ENCODE data around the gene CDC42BPB.

Gene CDC42BPB

GRCh38 chr14:103019826-103020225 is 37.5 kb downstream of the CDC42BPB start:
- no peak for DNase-seq (ENCODE audit: low spot score in 2 of 2)
- Histone ChIP-seq H3K36me3 (replicated peaks) (no peaks in the 10 kb centered on the region; the same call in 1 of the 2 replicates), H3K4me3 (no peak overlapping the region)

GRCh38 chr14:103019236-103019635 is 38.1 kb downstream of the CDC42BPB start:
- no peaks in the 10 kb centered on the region; the same call in 1 of the 2 replicates for H3K36me3 ChIP-seq (replicated peaks)
- in situ Hi-C loops (cut with MboI; ENCODE audit: low sequenced_read_pairs), result no loop called here

More at GRCh38 chr14:103019826-103020225, 37.5 kb downstream of the CDC42BPB start:
- H3K9me3 ChIP-seq, result no peaks in the 10 kb centered on the region
- in situ Hi-C loops (cut with MboI; ENCODE audit: low sequenced_read_pairs), result no loop called here
- H3K27me3 ChIP-seq (ENCODE audit: low read depth), result no peaks in the 10 kb centered on the region
- H3K4me1 ChIP-seq, result peaks cover 36% of the 10 kb centered on the region

DNA sequence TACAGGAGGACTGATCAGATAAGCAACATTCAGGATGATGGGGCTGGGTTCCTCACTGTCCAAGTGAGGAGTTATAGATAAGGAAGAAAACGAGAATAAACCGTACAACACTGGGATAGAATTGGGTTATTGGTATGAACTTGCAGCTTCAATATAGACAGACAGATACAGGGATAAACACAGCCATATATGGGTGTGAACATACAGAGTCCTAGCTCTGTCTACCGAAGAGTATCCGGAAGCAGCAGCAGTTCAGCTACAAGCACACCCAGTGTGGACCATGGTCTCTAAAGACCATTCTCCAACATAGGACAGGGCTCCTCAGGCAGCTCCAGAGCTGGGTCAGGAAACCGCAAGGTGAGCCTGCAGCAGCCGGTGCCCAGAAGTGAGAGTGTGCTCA is 40.8 kb downstream of the CDC42BPB start:
- Histone ChIP-seq H3K27me3 (ENCODE audit: low read depth) (no peaks in the 10 kb centered on the region), H3K9me3 (no peaks in the 10 kb centered on the region), H3K36me3 (replicated peaks) (no peaks in the 10 kb centered on the region; the same call in 1 of the 2 replicates), H3K4me3 (no peak overlapping the region), H3K4me1 (peaks cover 18% of the 10 kb centered on the region)
- no peak for DNase-seq (ENCODE audit: low spot score in 2 of 2)
- in situ Hi-C loops (cut with MboI; ENCODE audit: low sequenced_read_pairs), result no loop called here

More at GRCh38 chr14:103019236-103019635, 38.1 kb downstream of the CDC42BPB start:
- no peak overlapping the region for H3K4me3 ChIP-seq
- H3K27me3 ChIP-seq (ENCODE audit: low read depth), result no peaks in the 10 kb centered on the region
- DNase-seq (ENCODE audit: low spot score in 2 of 2), result no peak
- H3K9me3 ChIP-seq, result no peaks in the 10 kb centered on the region
- peaks cover 36% of the 10 kb centered on the region for H3K4me1 ChIP-seq

GRCh38 chr14:103016071-103016470 is 41.3 kb downstream of the CDC42BPB start:
- Histone ChIP-seq H3K36me3 (replicated peaks) (no peaks in the 10 kb centered on the region; the same call in 1 of the 2 replicates), H3K27me3 (ENCODE audit: low read depth) (no peaks in the 10 kb centered on the region), H3K4me3 (no peak overlapping the region), H3K4me1 (peaks cover 18% of the 10 kb centered on the region), H3K9me3 (no peaks in the 10 kb centered on the region)
- no peak for DNase-seq (ENCODE audit: low spot score in 2 of 2)
- in situ Hi-C loops (cut with MboI; ENCODE audit: low sequenced_read_pairs), result no loop called here

DNA sequence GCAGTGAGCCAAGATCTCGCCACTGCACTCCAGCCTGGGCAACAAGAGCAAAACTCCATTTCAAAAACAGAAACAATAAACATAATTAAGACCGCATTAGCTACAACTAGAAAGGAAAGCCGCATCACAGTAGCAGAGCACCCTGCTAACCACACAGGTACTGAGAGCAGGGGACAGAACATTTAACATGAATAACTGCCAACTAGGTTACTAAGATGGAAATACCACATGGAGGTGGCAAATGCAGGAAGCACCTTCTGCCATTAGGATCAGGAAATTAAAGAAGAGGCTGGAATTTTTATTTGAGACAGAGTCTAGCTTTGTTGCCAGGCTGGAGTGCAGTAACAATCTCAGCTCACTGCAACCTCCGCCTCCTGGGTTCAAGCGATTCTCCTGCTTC is 41.9 kb downstream of the CDC42BPB start:
- in situ Hi-C loops (cut with MboI; ENCODE audit: low sequenced_read_pairs), result no loop called here
- Histone ChIP-seq H3K4me1 (peaks cover 18% of the 10 kb centered on the region), H3K4me3 (no peak overlapping the region), H3K27me3 (ENCODE audit: low read depth) (no peaks in the 10 kb centered on the region), H3K9me3 (no peaks in the 10 kb centered on the region), H3K36me3 (replicated peaks) (no peaks in the 10 kb centered on the region; the same call in 1 of the 2 replicates)
- no peak for DNase-seq (ENCODE audit: low spot score in 2 of 2)

DNA sequence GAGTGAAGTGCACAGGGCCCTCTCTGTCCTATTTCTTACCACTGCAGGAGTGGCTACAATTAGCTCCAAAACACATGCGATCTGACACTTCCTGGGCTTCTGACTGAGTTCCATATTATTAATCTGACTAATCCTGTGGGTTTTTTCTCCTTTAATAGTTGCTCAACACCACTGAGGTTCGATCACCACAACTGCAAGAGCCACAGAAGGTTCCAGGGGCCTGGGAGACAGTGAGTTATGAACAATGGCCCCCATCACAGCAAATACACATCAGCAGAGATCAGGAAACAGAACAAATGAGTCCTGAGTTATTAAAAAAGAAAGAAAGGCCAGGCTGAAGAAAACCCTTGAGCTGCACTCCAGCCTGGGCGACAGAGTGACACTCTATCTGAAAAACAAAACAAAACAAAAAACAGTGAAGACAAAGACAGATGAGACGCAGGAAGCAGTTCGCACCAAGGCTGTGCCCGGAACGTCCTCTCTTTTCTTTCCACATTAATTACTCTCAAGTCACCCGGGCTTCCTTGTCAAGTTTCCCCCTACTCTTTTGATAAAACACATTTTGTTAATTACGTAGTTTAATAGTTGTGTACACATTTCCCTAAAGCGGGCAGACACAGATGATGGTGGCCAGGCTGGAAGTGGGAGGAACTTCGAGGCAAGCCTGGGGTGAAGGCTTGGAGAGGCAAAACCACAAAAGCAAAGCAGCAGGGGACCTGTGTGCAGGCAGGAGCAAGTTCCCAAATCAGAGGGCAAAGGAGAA is 42.7 kb downstream of the CDC42BPB start:
- H3K4me3 ChIP-seq, result no peak overlapping the region
- no peaks in the 10 kb centered on the region for H3K9me3 ChIP-seq
- in situ Hi-C loops (cut with MboI; ENCODE audit: low sequenced_read_pairs), result no loop called here
- no peaks in the 10 kb centered on the region for H3K36me3 ChIP-seq (replicated peaks)
- H3K4me1 ChIP-seq, result peaks cover 18% of the 10 kb centered on the region
- no peaks in the 10 kb centered on the region for H3K27me3 ChIP-seq (ENCODE audit: low read depth)
- DNase-seq (ENCODE audit: low spot score in 2 of 2), result peak in 1 of 2 experiments; percentile 62

DNA sequence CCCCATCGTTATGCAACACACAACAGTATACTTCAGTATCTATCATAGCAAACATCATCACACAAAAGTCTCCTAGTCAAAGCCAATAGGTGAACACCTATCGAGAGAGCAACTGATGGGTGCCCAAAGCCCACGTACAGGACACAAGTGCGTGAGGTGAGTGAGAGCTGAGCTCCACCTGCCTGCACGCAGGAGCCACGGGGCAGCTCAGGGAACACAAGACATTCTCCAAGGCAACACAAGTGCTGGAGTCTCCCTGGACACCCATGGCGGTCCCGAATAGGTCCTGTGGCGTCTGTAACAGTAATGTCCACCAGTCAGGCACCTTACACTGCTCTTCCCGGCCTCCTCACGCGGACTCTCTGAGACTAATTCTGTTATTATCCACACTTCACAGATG is 44.3 kb downstream of the CDC42BPB start:
- Histone ChIP-seq H3K36me3 (replicated peaks) (peaks cover 3% of the 10 kb centered on the region; the same call in 1 of the 2 replicates), H3K9me3 (no peaks in the 10 kb centered on the region), H3K4me3 (no peak overlapping the region), H3K27me3 (ENCODE audit: low read depth) (no peaks in the 10 kb centered on the region), H3K4me1 (peaks cover 18% of the 10 kb centered on the region)
- no peak for DNase-seq (ENCODE audit: low spot score in 2 of 2)
- in situ Hi-C loops (cut with MboI; ENCODE audit: low sequenced_read_pairs), result no loop called here

DNA sequence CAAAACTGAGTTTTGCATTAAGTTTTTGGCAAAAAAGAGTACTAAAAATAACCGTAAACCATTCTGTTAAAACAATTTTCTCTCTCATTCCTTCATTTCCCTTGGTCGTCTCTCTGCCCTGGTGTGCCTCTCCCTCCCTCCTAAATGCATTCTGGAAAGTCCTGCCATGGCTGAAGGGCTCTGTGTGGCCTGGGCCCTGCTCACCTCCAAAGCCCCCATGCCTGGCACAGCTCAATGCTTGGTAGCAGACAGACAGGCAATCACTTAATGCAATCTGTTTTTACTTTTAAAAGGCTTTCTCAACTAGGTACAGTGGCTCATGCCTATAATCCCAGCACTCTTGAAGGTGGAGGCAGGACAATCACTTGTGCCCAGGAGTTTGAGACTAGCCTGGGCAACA is 47.8 kb downstream of the CDC42BPB start:
- Histone ChIP-seq H3K4me3 (no peak overlapping the region), H3K36me3 (replicated peaks) (peaks cover 13% of the 10 kb centered on the region), H3K4me1 (peaks cover 4% of the 10 kb centered on the region; the same call in 1 of the 2 replicates), H3K27me3 (ENCODE audit: low read depth) (no peaks in the 10 kb centered on the region), H3K9me3 (no peaks in the 10 kb centered on the region)
- no peak for DNase-seq (ENCODE audit: low spot score in 2 of 2)
- in situ Hi-C loops (cut with MboI; ENCODE audit: low sequenced_read_pairs), result no loop called here

- no peaks in the 10 kb centered on the region for H3K4me1 ChIP-seq
- no peak overlapping the region for H3K4me3 ChIP-seq
- in situ Hi-C loops (cut with MboI; ENCODE audit: low sequenced_read_pairs), result no loop called here
- H3K36me3 ChIP-seq (replicated peaks), result peaks cover 13% of the 10 kb centered on the region
- H3K9me3 ChIP-seq, result no peaks in the 10 kb centered on the region
- H3K27me3 ChIP-seq (ENCODE audit: low read depth), result no peaks in the 10 kb centered on the region
- no peak for DNase-seq (ENCODE audit: low spot score in 2 of 2)
Measured at GRCh38 chr14:103008768-103009357, 48.5 kb downstream of the CDC42BPB start.

GRCh38 chr14:103008126-103008525 is 49.2 kb downstream of the CDC42BPB start:
- Histone ChIP-seq H3K9me3 (no peaks in the 10 kb centered on the region), H3K36me3 (replicated peaks) (peaks cover 19% of the 10 kb centered on the region), H3K4me1 (no peaks in the 10 kb centered on the region), H3K4me3 (no peak overlapping the region), H3K27me3 (ENCODE audit: low read depth) (no peaks in the 10 kb centered on the region)
- in situ Hi-C loops (cut with MboI; ENCODE audit: low sequenced_read_pairs), result no loop called here
- DNase-seq (ENCODE audit: low spot score in 2 of 2), result no peak

DNA sequence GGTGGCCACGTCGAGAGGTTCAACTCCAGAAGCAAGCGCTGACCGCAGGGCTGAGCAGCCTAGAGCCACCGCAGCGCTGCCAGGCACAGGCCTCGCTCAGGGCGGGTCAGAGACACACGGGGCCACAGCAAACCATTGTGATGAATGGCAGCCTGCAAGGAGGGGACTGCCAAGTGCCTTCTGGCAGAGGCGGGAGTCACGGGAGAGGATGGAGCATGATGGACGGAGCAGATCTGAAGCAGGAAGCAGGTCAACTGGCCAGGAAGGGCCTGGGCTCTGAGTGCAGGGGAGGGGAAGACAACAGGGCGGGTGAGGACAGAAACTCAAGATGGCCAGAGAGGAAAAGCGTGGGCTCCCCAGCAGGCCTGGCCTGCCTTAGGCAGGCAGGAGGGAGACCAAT is 49.8 kb downstream of the CDC42BPB start:
- in situ Hi-C loops (cut with MboI; ENCODE audit: low sequenced_read_pairs), result no loop called here
- Histone ChIP-seq H3K4me1 (no peaks in the 10 kb centered on the region), H3K27me3 (ENCODE audit: low read depth) (no peaks in the 10 kb centered on the region), H3K36me3 (replicated peaks) (peaks cover 25% of the 10 kb centered on the region), H3K9me3 (no peaks in the 10 kb centered on the region), H3K4me3 (no peak overlapping the region)
- no peak for DNase-seq (ENCODE audit: low spot score in 2 of 2)

DNA sequence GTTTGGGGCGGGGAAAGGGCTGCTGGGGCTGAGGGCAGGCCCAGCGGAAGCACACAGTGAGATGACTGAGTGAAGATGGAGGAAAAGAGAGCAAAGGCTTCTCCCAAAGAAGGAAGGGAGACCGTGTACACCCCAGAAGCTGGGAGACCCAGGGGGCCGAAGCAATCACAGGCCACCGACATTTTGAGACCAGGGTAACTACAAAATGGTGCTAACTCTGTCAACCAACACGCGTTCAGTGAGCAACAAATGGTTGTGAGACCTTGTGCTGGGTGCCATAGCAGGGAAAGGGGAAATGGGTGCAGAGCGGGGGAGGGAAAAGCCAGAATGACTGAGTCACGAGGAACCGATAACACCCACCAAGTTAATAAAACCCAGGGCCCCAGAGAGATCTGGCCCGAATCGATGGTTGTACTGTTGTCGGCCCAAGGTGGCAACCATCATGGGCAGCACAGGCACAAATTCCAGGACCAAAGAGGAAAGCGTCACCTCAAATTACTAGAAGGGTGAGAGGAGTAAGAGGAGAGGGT is 50.3 kb downstream of the CDC42BPB start:
- DNase-seq (ENCODE audit: low spot score in 2 of 2), result no peak
- Histone ChIP-seq H3K4me1 (no peaks in the 10 kb centered on the region), H3K36me3 (replicated peaks) (peaks cover 27% of the 10 kb centered on the region), H3K4me3 (no peak overlapping the region), H3K27me3 (ENCODE audit: low read depth) (no peaks in the 10 kb centered on the region), H3K9me3 (no peaks in the 10 kb centered on the region)
- in situ Hi-C loops (cut with MboI; ENCODE audit: low sequenced_read_pairs), result no loop called here

DNA sequence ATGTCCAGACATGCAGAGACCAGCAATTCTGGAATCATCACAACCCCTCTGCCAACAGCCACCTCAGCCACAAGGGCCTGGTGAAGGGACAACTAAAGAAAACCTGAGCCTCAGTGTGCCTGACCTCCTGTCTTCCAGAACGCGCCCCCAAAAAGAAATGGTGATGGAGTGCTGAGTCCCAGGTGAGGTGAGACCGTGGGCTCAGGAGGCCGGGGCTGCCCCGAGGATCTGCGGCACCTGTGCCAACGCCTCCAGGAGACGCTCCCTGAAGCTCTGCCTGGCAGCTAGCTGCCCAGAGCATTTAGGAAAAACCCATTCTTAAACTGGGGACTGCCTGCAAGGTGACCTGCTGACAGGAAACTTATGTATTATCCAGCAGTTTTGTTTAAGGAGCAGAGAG is 51.2 kb downstream of the CDC42BPB start:
- DNase-seq (ENCODE audit: low spot score in 2 of 2), result no peak
- Histone ChIP-seq H3K27me3 (ENCODE audit: low read depth) (no peaks in the 10 kb centered on the region), H3K4me1 (no peaks in the 10 kb centered on the region), H3K9me3 (no peaks in the 10 kb centered on the region), H3K36me3 (replicated peaks) (peaks cover 32% of the 10 kb centered on the region), H3K4me3 (no peak overlapping the region)
- in situ Hi-C loops (cut with MboI; ENCODE audit: low sequenced_read_pairs), result no loop called here

- Histone ChIP-seq H3K4me3 (no peak overlapping the region), H3K4me1 (no peaks in the 10 kb centered on the region), H3K27me3 (ENCODE audit: low read depth) (no peaks in the 10 kb centered on the region), H3K36me3 (replicated peaks) (peaks cover 39% of the 10 kb centered on the region), H3K9me3 (no peaks in the 10 kb centered on the region)
- in situ Hi-C loops (cut with MboI; ENCODE audit: low sequenced_read_pairs), result no loop called here
- DNase-seq (ENCODE audit: low spot score in 2 of 2), result no peak
Measured at GRCh38 chr14:103003850-103004249, 53.5 kb downstream of the CDC42BPB start.

Measured in HAP-1 (cell line).